PFSK-1 (cell line): ENCODE results near the gene SH3PXD2A.

Source experiments
- POLR2AphosphoS5 ChIP-seq: IDR thresholded peaks from 2 replicates; pipeline ENCODE4 v1.6.1; 2012; ENCODE audit warnings: low read depth, mild to moderate bottlenecking, control low read depth, low read length, moderate library complexity
- REST ChIP-seq, 2 experiments: IDR thresholded peaks; 2 replicates each; pipeline versions ENCODE4 v1.6.1 to v1.8.0; 2011 to 2012; ENCODE audit warnings: low read depth in 2 of 2, low read length in 2 of 2, control low read depth in 1 of 2, inconsistent platforms in 1 of 2, mild to moderate bottlenecking in 1 of 2, moderate library complexity in 1 of 2; ENCODE audit not compliant: insufficient read depth in 1 of 2
- SIN3A ChIP-seq: IDR thresholded peaks from 2 replicates; pipeline ENCODE4 v1.6.1; 2012; ENCODE audit warnings: mild to moderate bottlenecking, low read length, moderate library complexity, borderline replicate concordance; ENCODE audit not compliant: insufficient read depth

GRCh38 chr10:103790580-103790979 is 64.8 kb downstream of the SH3PXD2A start:
- TF ChIP-seq REST (IDR thresholded peaks at IDR 0.05; ENCODE audit: insufficient read depth in 1 of 2, low read depth in 2 of 2, low read length in 2 of 2) (no peak), POLR2AphosphoS5 (no peak), SIN3A (no peak)
